Prostate gland (tissue), 2 donors: Measurements from ENCODE around the gene LRP2. TPM values are rescaled to one million over a fixed set of nuclear protein-coding genes. Genes with fewer than 3 reads are reported as not detected.

Source experiments
- DNase-seq: peaks from one replicate; pipeline ENCODE4 v3.0.0-alpha.2; 2019; ENCODE audit warnings: low spot score
- H3K27ac ChIP-seq, 2 donors: fragments of 200-600 bp; sonication (generic); 2 replicates each; pipeline ENCODE4 v1.5.1; 2017 to 2019
- H3K27me3 ChIP-seq: fragments of 200-600 bp; sonication (generic); replicated peaks from 2 replicates; pipeline ENCODE4 v1.5.1; 2019; ENCODE audit not compliant: insufficient read depth
- H3K36me3 ChIP-seq, 2 donors: fragments of 200-600 bp; sonication (generic); 1 replicate in 1 of 2; 2 replicates in 1 of 2; pipeline versions ENCODE4 v1.5.1 to v1.8.1; 2017 to 2019
- H3K4me1 ChIP-seq: fragments of 200-600 bp; sonication (generic); replicated peaks from 2 replicates; pipeline ENCODE4 v1.5.1; 2019
- H3K4me3 ChIP-seq, 2 donors: fragments of 200-600 bp; sonication (generic); 2 replicates each; pipeline ENCODE4 v1.5.1; 2017 to 2019
- H3K9me3 ChIP-seq: fragments of 200-600 bp; sonication (generic); 2 replicates; pipeline ENCODE4 v1.5.1; 2017
- CTCF ChIP-seq, 4 experiments: fragments of 200-600 bp in 2 of 4; fragments of 450-650 bp in 2 of 4; sonication (generic) in 2 of 4; IDR thresholded peaks; 1 replicate in 3 of 4; 2 replicates in 1 of 4; pipeline ENCODE4 v1.5.1; 2016 to 2019; ENCODE audit warnings: antibody characterized with exemption in 4 of 4, mild to moderate bottlenecking in 2 of 4, moderate library complexity in 2 of 4
- POLR2A ChIP-seq: fragments of 450-650 bp; IDR thresholded peaks from one replicate; pipeline ENCODE4 v1.6.1; 2016; ENCODE audit warnings: antibody characterized with exemption, mild to moderate bottlenecking
- POLR2AphosphoS5 ChIP-seq: sonication (generic); formaldehyde crosslinking; IDR thresholded peaks from one replicate; pipeline ENCODE4 v1.6.1; 2017; ENCODE audit warnings: antibody characterized with exemption
- WGBS: methylation state at CpG from one replicate; pipeline ENCODE4 v1.1.5; 2018; 5-methylcytosine and 5-hydroxymethylcytosine counted together
- intact Hi-C: fragments of 100-400 bp; cut with DNase I; formaldehyde crosslinking; loops from one replicate; pipeline ENCODE4 v1.14.2; 2022
- total RNA-seq, 2 donors: library from RNA; depleted of rRNA; stranded (reverse); fragments of >200 nt; gene quantifications; one replicate each; pipeline ENCODE4 v1.1.0, GENCODE V29; 2016

Gene LRP2
- total RNA-seq, 2 donors from 2014 or later: 1.6 to 9.5 TPM

GRCh38 chr2:169129703-169130243, 232.6 kb downstream of the LRP2 start:
- TF ChIP-seq POLR2A: no peak
- no peak for TF ChIP-seq CTCF (IDR thresholded peaks at IDR 0.05)
- TF ChIP-seq POLR2AphosphoS5: no peak
- no peaks in the 10 kb centered on the region for H3K36me3 ChIP-seq
- intact Hi-C loops: loop anchor here (5.0 kb wide), 1 partner anchor 167 kb away; no protein-coding TSS in a partner anchor
- H3K4me1 ChIP-seq: no peaks in the 10 kb centered on the region
- 88% methylated on average over 5 of the region's 5 CpGs for WGBS
- H3K27ac ChIP-seq: no peak overlapping the region
- H3K4me3 ChIP-seq: no peak overlapping the region
- no peaks in the 10 kb centered on the region for H3K9me3 ChIP-seq
- no peak for DNase-seq
- no peaks in the 10 kb centered on the region for H3K27me3 ChIP-seq

GRCh38 chr2:169119851-169120250, 242.5 kb downstream of the LRP2 start:
- TF ChIP-seq POLR2A (no peak), POLR2AphosphoS5 (no peak), CTCF (IDR thresholded peaks at IDR 0.05) (no peak)
- no peaks in the 10 kb centered on the region for H3K27me3 ChIP-seq
- 86% methylated on average over 4 of the region's 4 CpGs for WGBS
- no peak overlapping the region for H3K27ac ChIP-seq
- DNase-seq: no peak
- H3K4me1 ChIP-seq: no peaks in the 10 kb centered on the region
- intact Hi-C loops: no loop called here
- no peaks in the 10 kb centered on the region for H3K36me3 ChIP-seq
- H3K9me3 ChIP-seq: no peaks in the 10 kb centered on the region
- no peak overlapping the region for H3K4me3 ChIP-seq

GRCh38 chr2:169119123-169119760, 243.1 kb downstream of the LRP2 start:
- no peak for DNase-seq
- no peaks in the 10 kb centered on the region for H3K36me3 ChIP-seq
- no peak for TF ChIP-seq CTCF (IDR thresholded peaks at IDR 0.05)
- TF ChIP-seq POLR2AphosphoS5: no peak
- TF ChIP-seq POLR2A: no peak
- no peak overlapping the region for H3K4me3 ChIP-seq
- WGBS: 68% methylated on average over 4 of the region's 4 CpGs
- H3K4me1 ChIP-seq: no peaks in the 10 kb centered on the region
- no peaks in the 10 kb centered on the region for H3K9me3 ChIP-seq
- intact Hi-C loops: no loop called here
- no peak overlapping the region for H3K27ac ChIP-seq
- H3K27me3 ChIP-seq: no peaks in the 10 kb centered on the region

- TF ChIP-seq POLR2AphosphoS5 (no peak), POLR2A (no peak), CTCF (IDR thresholded peaks at IDR 0.05) (no peak)
- DNase-seq: no peak
- intact Hi-C loops: no loop called here
- Histone ChIP-seq H3K27ac (no peak overlapping the region), H3K36me3 (no peaks in the 10 kb centered on the region), H3K4me3 (no peak overlapping the region), H3K9me3 (no peaks in the 10 kb centered on the region), H3K27me3 (no peaks in the 10 kb centered on the region), H3K4me1 (no peaks in the 10 kb centered on the region)
- WGBS: 80% methylated on average over 2 of the region's 2 CpGs
Measured at GRCh38 chr2:169118060-169118459, 244.3 kb downstream of the LRP2 start.

DNA sequence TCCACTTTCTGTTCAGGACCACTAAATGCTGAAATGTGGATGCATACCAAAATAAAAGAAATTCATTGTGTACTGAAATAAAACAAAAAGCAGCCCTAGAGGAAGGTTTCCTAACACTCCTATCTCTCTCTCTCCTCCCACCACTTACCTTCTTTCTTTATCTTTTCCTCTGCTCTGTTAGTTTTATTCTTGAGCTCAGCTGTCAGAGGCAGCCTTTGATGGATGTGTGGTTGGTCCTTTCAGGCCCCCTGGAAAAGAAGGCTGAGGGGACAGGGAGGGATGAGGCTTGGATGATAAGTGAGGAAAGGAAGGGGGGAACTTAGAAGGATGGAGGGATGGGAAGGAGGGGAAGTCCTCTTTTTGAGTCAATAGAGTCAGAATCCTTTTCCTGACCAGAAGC, 245.3 kb downstream of the LRP2 start:
- no peaks in the 10 kb centered on the region for H3K36me3 ChIP-seq
- no peaks in the 10 kb centered on the region for H3K9me3 ChIP-seq
- intact Hi-C loops: no loop called here
- no peak for DNase-seq
- H3K4me3 ChIP-seq: no peak overlapping the region
- no peaks in the 10 kb centered on the region for H3K27me3 ChIP-seq
- no peaks in the 10 kb centered on the region for H3K4me1 ChIP-seq
- H3K27ac ChIP-seq: no peak overlapping the region
- TF ChIP-seq CTCF (IDR thresholded peaks at IDR 0.05) (no peak), POLR2A (no peak), POLR2AphosphoS5 (no peak)
